GM19397 (cell line): ENCODE data around the gene PIP5K1B.
A peak's percentile ranks its signal among the peaks of the same experiment; 100 is the strongest.

Experiments used
- ATAC-seq: cut with Tn5 transposase; IDR thresholded peaks from one replicate; pipeline ENCODE4 v1.9.1; 2021; ENCODE audit warnings: mild to moderate bottlenecking, moderate library complexity; ENCODE audit not compliant: unreplicated experiment

Gene PIP5K1B

DNA sequence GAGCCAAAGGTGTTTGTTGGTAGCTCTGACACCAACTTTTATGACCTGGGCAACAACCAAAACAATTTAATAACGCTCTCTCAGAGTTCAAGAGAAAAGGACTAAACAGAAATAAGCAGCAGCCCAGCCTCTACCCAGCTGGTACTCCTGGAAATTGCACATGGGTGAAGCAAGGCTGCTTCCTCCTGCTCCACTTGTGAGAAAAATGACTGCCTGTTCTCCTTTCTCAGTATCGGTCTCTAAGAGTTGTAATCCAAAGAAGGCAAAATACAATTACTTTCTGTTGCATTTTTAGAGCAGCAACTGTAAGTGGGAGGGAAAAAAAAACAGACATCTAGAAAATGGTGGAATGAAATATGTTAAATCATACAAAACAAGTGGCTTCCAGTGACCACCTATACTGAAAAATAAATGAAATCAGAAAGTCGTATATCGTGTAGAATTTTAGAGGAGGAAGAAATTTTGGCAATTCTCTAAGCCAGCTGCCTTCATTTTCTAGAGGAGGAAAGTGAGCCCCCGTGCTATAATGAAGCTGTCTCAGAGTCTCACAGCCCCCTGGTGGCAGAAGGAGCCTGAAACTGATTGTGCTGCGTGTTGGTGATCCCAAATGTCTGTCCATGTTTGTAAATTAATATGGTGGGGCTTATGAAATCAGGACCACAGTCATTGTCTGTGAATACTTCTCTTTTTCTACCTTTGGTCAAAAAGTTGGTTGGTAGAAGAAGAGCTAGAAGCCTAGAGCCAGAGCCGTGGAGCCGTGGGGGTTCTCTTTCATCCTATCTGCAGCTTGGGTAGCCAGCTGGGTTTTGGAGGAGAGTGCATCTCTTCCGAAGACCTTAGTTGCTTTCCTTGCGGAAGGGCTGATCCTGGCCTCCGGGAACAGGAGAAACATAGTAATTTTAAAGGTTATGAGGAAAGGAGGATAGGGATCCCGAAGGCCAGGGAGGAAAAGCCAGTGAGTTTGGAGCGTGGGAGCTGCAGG, 139.9 kb downstream of the PIP5K1B start:
- no peak for ATAC-seq

- ATAC-seq, result no peak
Measured at GRCh38 chr9:68847765-68848164, 142.7 kb downstream of the PIP5K1B start.

DNA sequence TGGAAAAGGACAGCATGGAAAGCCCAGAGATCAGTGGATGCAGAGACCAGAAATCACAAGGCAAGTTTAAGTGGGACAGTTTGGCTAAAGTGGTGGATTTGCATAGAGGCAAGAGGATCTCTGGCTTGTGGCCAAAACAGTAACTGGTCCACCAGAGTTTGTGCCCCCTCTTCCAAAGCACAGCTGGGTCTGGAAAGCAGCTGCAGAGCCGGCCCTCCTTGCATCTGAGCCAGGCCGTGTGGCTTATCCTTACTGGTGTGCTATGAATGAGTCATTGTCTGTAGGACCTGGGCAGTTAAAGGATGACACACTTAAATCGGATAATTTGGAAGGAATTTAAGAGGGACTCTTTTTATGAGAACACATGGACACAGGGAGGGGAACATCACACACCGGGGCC, 146.6 kb downstream of the PIP5K1B start:
- no peak for ATAC-seq

DNA sequence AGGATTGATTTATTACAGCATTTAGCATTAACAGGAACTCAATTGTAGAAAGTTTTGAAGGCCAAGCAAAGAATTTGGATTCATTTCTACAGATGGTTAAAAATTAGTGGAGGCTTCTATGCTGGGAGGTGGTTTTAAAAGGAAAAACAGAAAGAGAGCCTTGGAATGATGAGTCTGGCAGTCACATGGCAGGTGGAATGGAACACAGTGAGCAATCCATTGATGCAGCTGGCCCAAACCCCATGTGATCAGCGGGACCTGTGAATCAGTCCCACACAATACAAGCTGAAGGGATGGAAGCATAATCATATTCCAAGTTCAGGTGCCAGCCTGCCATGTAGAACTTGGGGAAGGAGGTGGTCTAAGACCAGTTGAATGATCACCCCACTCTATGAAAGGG, 147.9 kb downstream of the PIP5K1B start:
- no peak for ATAC-seq

DNA sequence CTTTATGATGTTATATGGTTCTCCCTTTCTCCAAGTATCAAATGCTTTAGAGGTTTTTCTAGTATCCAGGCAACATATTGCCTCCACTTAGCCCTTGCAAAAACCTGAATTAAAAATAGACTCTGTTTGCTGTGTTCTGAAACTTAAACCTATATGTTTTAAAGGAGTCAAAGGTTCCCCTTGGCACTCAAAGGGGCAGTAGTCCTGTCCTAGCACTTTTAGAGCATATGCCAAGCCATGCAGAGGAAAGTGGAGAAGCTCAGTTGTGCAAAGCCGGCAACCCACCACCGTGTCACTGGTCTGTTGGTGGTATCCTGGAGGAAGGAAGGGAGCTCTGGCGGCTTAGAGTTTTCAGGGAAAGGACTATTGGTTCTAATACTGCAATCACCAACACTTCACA, 154.3 kb downstream of the PIP5K1B start:
- no peak for ATAC-seq

DNA sequence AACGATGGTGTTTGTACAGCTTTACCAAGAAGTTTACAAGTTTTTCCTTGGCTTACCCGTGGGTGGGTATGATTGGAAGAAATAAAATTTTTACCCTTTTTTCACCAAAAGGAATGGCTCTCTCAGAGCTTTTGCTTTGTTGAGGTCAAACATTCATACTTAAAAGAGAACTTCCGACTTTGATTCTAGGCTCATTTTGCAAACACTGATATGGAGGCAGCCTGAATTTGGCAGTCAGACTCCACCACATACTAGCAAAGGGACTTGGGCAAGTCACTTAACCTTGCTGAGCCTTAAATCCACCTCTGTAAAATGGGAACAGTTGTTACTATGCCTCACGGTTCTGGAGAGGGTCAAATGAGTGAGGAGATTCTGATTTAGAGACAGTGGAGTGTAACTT, 155.4 kb downstream of the PIP5K1B start:
- ATAC-seq, result no peak

- ATAC-seq, result no peak
Measured at GRCh38 chr9:68861436-68861835, 156.4 kb downstream of the PIP5K1B start.

DNA sequence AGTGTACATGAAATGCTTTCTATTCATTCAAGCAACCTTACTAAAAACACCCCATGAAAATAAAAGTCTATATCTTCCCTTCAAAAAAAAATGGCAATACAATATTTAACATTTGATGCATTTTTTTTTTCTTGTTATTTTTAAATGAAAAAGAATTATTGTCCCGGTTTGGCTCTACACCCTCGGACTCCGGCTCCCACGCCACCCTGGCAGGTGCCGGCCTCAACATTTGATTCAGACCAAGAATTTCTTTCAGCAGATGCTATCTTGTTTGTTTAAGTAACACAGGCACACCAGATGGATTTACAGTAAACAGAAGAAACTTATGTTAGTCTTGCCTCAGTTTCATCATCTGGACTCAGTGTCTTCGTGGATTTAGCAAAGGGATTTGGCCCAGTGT, 162.0 kb downstream of the PIP5K1B start:
- no peak for ATAC-seq

GRCh38 chr9:68869022-68869421, 164.0 kb downstream of the PIP5K1B start:
- no peak for ATAC-seq

DNA sequence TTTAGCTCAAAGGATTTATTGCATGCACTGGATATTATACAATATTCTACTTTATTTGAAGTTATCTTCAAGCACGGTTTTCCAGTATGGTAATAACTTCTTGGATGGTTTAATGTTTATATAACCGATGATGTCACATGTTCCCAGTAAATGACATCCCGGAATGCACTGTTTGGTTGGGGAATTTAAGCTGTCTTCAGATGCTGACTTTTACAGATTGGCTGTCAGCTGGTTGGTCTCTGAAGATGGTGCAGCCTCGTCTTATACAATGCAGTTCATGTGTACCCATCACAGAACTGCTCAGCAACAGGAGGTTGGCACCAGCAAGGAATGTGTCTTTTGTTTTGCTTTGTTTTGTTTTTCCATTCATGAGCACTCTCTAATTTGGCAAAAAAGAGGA, 165.0 kb downstream of the PIP5K1B start:
- ATAC-seq, result no peak

GRCh38 chr9:68871236-68871635, 166.2 kb downstream of the PIP5K1B start:
- no peak for ATAC-seq

- no peak for ATAC-seq
Measured at GRCh38 chr9:68872026-68872501, 167.0 kb downstream of the PIP5K1B start.

DNA sequence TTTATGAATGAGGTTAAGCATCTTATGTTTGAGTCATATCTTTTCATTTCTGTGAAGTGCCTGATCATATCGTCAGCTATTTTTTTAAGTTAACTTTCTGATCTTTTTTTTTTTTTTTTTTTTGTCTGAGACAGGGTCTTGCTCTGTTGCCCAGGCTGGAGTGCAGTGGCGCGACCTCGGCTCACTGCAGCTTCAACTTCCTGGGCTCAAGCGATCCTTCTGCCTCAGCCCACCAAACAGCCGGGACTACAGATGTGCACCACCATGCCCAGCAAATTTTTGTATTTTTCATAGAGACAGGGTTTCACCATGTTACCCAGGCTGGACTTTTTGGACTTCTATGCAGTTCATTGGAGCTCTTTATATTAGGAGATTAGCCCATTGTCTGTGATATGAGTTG, 168.1 kb downstream of the PIP5K1B start:
- ATAC-seq, result no peak

DNA sequence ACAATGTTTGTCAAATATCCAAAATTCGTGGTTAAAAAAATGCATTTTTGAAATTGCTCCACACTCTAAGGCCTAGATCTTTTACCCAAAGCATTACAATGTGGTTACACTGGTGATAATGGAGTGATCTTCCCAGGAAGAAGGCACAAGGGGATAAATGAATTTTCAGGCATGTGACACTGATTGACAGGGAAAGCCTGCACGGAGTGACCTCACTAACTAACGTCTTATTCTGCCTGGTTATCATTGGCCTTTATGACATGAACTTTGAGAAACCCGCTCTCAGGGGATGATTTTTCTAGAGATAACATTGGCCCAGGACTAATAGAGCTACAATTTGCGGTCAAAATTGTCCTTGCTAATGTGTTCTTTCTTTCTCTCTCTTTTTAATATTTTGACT, 171.2 kb downstream of the PIP5K1B start:
- no peak for ATAC-seq

DNA sequence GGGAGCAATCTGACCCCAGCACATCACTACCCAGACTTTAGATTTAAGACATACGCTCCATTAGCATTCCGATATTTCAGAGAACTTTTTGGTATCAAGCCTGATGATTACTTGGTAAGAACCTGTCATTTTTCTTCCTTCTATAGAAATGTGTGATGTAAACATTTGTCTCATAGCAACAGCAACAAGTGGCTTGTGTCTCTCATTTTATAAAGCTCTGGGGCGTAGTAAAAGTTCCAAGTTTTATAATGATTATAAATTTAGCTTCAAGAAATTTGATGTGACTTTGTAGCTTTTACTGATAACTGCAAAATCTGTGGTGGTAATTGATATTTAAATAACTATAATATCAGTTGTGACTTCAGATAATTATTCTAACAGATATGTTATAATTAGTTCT, 171.6 kb downstream of the PIP5K1B start:
- ATAC-seq, result no peak

DNA sequence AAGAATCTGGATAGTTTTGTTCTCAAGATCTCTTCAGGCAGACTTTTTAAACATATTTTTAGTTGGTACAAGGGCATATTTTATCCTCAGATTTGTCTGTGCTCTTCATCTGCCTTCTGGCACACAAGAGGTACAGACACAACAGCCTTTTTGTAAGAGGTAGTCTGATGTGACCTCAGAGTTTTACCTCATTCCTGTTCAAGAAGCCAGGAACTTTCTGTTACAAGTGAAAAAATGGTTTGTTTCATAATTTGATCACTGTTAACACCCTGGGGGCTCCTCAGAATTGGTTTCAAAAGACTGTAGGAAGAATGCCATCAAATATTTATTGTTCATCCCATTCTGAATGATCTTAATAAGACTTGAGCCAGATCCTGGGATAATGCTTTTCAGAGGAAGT, 172.2 kb downstream of the PIP5K1B start:
- ATAC-seq, result no peak

- ATAC-seq, result no peak
Measured at GRCh38 chr9:68878450-68878849, 173.4 kb downstream of the PIP5K1B start.

DNA sequence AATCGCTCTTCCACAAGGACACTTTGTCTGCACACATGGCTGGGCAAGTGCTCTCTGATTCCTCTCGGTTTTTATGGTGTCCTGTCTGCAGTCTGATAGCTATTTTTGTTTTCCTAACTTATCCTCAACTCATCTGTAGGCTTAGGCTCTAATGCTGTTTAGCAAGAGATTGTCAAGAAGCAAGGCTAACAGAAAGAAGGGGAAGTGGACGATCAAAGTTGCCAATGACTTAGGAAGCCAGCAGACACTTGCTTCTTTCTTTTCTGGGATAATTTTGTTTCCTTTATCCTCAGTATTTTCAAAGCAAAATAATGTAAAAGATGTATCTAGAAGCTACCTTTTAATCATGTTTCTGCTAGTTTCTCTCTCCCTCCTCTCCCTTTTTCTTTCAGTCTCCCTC, 178.2 kb downstream of the PIP5K1B start:
- no peak for ATAC-seq

DNA sequence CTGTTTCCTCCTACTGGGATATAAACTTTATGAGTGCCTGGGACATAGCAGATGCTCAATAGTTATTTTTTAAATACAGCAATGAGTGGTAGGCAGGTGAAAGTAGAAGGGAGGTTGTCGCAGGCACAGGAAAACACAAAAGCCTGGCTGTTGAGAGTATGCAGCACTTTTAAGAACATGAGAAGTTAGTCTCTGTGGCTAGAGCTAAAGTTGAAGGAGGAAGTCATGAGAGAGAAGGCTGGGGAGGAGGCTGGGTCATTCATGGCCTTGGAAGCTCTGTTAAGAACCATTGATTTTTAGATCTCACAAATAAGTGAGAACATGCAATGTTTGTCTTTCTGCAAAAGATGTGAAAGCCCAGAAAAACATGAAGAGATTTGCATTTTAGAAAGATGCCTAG, 182.2 kb downstream of the PIP5K1B start:
- no peak for ATAC-seq

DNA sequence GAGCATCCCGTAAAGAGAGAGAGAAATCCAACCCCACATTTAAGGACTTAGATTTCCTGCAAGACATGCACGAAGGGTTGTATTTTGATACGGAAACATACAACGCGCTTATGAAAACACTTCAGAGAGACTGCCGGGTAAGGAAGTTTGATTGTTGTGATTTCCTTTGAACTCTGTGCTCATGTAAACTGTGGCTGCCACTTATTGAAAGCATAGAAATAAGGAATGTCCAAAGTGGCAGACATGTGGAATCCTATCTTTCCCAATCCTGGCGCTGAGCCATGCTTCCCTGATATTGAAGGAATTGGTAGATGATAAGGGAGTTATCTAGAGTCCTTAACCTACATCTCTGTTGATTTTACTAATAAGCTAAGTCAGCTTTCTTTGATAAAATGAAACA, 189.5 kb downstream of the PIP5K1B start:
- ATAC-seq, result no peak

- ATAC-seq, result peak; percentile 60
Measured at GRCh38 chr9:68895741-68896478, 190.9 kb downstream of the PIP5K1B start.

DNA sequence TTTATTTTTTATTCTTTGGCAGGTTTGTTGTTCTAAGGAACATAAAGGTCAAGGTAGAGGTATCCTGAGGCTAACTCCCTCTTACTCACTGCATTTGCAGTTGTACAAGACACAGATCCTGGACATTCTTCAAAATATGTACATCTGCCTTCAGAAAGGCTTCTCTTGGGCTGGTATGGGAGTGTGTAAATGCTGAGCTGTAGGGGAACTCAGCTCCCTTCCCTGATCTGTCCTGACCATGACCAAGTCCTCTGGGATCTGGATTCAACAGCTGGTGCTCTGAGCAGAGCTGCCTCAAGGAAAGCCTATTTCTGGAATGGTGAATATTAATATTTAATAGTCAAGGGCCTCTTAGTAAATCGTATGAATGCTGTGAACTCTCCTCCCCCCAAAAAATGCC, 191.4 kb downstream of the PIP5K1B start:
- no peak for ATAC-seq
